Activated naive CD4-positive, alpha-beta T cell treated with anti-CD3 and anti-CD28 coated beads for 36 hours (primary cell): ENCODE measurements around the gene TMPRSS11B. TPM values are rescaled to one million over a fixed set of nuclear protein-coding genes. Genes with fewer than 3 reads are reported as not detected.
"Not testable (repeated sequence)": the region's sequence is repeated elsewhere in the genome, so short reads cannot be mapped to it uniquely, and the experiment has no call there.

Source experiments
- CTCF ChIA-PET: fragments of 350-600 bp; sonication (Branson Sonifier 250); formaldehyde crosslinking; loops from one replicate; lab custom pipeline; 2021; ENCODE audit warnings: antibody characterized with exemption; lab: Charles Lee
- DNase-seq: peaks from one replicate; pipeline ENCODE4 v3.0.0-alpha.2; 2020
- H3K27ac Mint-ChIP-seq: one replicate; pipeline ENCODE4 v1.8.0; 2021; ENCODE audit warnings: mild to moderate bottlenecking, mixed read lengths
- H3K27me3 Mint-ChIP-seq: one replicate; pipeline ENCODE4 v1.8.0; 2021; ENCODE audit warnings: low read depth, mixed read lengths
- H3K36me3 Mint-ChIP-seq: one replicate; pipeline ENCODE4 v1.8.0; 2021; ENCODE audit warnings: low read depth, mixed read lengths
- H3K4me1 Mint-ChIP-seq: one replicate; pipeline ENCODE4 v1.8.0; 2021; ENCODE audit warnings: low read depth, mixed read lengths
- H3K4me3 Mint-ChIP-seq: one replicate; pipeline ENCODE4 v1.8.0; 2021; ENCODE audit warnings: mild to moderate bottlenecking, moderate library complexity, mixed read lengths
- H3K9me3 Mint-ChIP-seq: one replicate; pipeline ENCODE4 v1.8.0; 2021; ENCODE audit warnings: mixed read lengths
- intact Hi-C: fragments of 100-400 bp; cut with micrococcal nuclease; formaldehyde crosslinking; loops from one replicate; pipeline ENCODE4 v1.15.1; 2023
- total RNA-seq, 2 experiments: library from RNA; stranded (reverse); gene quantifications; one replicate each; pipeline ENCODE4 v1.2.3, GENCODE V29; 2021

TMPRSS11B gene, protein sequence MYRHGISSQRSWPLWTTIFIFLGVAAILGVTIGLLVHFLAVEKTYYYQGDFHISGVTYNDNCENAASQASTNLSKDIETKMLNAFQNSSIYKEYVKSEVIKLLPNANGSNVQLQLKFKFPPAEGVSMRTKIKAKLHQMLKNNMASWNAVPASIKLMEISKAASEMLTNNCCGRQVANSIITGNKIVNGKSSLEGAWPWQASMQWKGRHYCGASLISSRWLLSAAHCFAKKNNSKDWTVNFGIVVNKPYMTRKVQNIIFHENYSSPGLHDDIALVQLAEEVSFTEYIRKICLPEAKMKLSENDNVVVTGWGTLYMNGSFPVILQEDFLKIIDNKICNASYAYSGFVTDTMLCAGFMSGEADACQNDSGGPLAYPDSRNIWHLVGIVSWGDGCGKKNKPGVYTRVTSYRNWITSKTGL
- not detected for total RNA-seq

DNA sequence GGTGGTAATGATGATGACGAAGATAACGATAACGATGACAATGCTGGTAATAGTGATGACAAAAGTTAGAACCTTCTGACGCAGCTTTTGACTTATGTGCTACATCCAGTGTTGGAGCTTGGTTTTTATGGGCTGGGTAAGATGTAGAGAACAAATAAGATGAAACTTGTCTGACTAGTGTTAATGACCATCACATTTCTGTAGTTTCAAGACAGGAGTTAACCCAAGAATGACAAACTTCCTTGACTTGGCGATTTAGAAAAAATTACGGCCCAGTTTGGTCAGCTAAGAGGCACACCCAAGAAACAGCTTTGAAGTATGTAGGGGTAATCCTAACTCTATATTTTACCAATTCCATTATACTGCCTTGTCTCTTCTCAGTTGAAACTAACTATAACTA lies at the start of gene TMPRSS11B:
Gene TMPRSS11B (minus strand): TSS at position 101 of the 400 bp plus-strand sequence. CDS start 136 bp downstream, outside the sequence.
- intact Hi-C loops = loop anchor here (5.0 to 10.0 kb wide), 4 partner anchors 483 to 1519 kb away; partner anchors contain the start of genes SULT1B1 and UBA6
- Mint-ChIP-seq H3K36me3 (no peaks in the 10 kb centered on the region), H3K27ac (no peak within 1 kb of the TSS), H3K27me3 (no peaks in the 10 kb centered on the region), H3K9me3 (peaks cover 2% of the 10 kb centered on the region), H3K4me1 (peaks cover 15% of the 10 kb centered on the region), H3K4me3 (no peak within 1 kb of the TSS)
- CTCF ChIA-PET = interaction anchor here (0.5 to 0.6 kb wide), 2 partner anchors 259 to 282 kb away, joined by 3 read pairs; no protein-coding TSS in a partner anchor
- DNase-seq = no peak

DNA sequence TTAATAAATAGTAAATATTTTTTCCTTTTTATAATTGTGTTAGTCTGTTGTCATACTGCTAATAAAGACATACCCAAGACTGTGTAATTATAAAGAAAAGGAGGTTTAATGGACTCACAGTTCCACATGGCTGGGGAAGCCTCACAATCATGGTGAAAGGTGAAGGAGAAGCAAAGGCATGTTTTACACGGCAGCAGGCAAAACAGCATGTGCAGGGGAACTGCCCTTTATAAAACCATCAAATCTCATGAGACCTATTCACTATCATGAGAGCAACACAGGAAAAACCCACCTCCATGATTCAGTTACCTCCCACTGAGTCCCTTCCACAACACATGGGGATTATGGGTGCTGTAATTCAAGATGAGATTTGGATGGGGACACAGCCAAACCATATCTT lies 45.8 kb upstream of the TMPRSS11B start:
- Mint-ChIP-seq H3K27ac (no peak overlapping the region), H3K4me1 (no peaks in the 10 kb centered on the region), H3K36me3 (peaks cover 2% of the 10 kb centered on the region), H3K9me3 (peaks cover 2% of the 10 kb centered on the region), H3K4me3 (no peak overlapping the region), H3K27me3 (peaks cover 3% of the 10 kb centered on the region)
- intact Hi-C loops = no loop called here
- CTCF ChIA-PET = no interaction called here
- no peak for DNase-seq

DNA sequence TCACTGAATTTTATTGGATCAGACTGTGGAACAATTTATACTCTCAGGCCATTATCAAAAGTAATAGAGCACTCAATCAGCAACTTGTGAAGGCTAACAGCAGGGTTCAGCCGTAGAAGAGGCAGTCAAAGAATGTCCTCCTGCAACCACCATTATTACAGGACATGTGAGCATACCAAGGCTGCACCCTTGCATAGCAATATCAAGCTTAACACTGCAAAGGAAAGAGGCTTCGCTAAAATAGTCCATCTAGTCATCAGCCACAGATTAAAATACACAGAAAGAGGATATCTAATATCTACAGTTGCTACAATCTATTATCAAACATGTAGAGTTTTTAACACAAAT lies 42.9 kb upstream of the TMPRSS11B start:
- intact Hi-C loops = no loop called here
- Mint-ChIP-seq H3K27me3 (peaks cover 3% of the 10 kb centered on the region), H3K4me1 (no peaks in the 10 kb centered on the region), H3K4me3 (no peak overlapping the region), H3K9me3 (peaks cover 2% of the 10 kb centered on the region), H3K27ac (no peak overlapping the region), H3K36me3 (peaks cover 2% of the 10 kb centered on the region)
- CTCF ChIA-PET = no interaction called here
- no peak for DNase-seq

DNA sequence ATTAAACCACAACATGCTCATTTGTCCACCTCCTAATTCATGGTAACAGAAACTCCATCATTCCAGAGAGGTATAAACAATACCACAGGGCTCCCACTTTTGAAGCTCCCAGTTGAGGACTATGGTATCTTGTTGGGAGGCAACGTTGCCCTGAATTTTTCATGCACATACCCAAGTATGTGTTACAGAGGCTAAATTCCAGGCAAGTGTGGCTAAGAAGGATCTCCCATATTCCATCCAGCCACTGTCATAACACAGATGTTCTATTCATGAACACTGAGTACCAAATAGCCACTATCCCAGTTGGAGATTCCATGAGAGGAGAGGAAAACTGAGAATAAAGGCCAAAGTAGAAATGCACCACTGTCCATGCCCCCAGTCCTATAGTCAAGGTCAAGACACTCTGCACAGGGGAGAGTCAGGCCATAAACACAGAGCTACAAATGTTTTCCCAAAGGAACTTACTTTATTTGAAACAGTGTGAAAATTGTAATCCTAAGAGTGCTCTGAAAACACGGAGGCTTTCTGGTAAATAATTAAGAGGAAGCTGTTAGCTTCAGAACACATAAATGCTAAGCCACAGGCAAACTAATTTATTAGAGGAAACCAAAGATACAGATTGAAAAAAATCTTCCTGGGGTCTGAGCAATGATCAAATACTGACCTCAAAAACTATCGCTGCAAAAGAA lies 42.4 kb upstream of the TMPRSS11B start:
- H3K27ac Mint-ChIP-seq = no peak overlapping the region
- peaks cover 2% of the 10 kb centered on the region for H3K36me3 Mint-ChIP-seq
- H3K4me3 Mint-ChIP-seq = no peak overlapping the region
- DNase-seq = no peak
- intact Hi-C loops = no loop called here
- H3K4me1 Mint-ChIP-seq = no peaks in the 10 kb centered on the region
- peaks cover 2% of the 10 kb centered on the region for H3K9me3 Mint-ChIP-seq
- peaks cover 3% of the 10 kb centered on the region for H3K27me3 Mint-ChIP-seq
- CTCF ChIA-PET = no interaction called here

DNA sequence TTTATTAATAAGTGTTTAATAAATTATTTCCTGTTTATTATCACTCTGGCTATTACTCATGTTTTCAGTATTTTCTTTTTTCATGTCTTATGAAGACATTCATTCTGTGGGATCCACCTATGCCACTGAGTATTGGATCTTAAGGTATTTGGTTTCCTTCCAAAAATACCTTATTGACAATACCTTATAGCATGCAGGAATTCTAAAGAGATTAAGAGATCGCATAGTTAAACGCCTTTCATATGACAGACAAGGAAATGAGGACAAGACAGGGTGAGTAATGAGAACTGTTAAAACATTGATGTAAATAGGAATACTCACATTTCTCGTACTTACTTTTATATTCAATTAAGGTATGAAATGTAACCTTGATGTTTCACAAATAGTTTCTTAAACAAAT lies 38.2 kb upstream of the TMPRSS11B start:
- Mint-ChIP-seq H3K9me3 (no peaks in the 10 kb centered on the region), H3K27me3 (peaks cover 3% of the 10 kb centered on the region), H3K36me3 (no peaks in the 10 kb centered on the region), H3K4me1 (no peaks in the 10 kb centered on the region), H3K27ac (no peak overlapping the region), H3K4me3 (no peak overlapping the region)
- DNase-seq = no peak
- CTCF ChIA-PET = no interaction called here
- intact Hi-C loops = no loop called here

DNA sequence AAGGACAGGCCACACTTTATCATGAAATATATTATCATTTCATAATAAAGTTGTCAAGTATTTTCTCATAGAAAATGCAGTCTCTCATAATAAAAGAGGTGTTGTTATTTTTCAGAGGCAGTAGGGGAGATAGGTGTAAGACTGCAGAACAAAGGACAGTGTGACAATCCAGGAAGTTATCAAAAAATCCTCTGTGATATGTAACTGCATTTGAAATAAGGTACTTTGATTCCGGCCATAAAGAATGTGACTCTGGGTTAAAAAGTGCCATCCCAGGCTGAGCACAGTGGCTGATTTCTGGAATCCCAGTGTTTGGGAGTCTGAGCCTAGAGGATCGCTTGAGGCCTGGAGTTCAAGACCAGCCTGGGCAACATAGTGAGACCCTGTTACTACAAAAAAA lies 37.6 kb upstream of the TMPRSS11B start:
- H3K9me3 Mint-ChIP-seq = no peaks in the 10 kb centered on the region
- CTCF ChIA-PET = no interaction called here
- intact Hi-C loops = no loop called here
- no peak overlapping the region for H3K27ac Mint-ChIP-seq
- DNase-seq = no peak
- no peaks in the 10 kb centered on the region for H3K4me1 Mint-ChIP-seq
- H3K36me3 Mint-ChIP-seq = no peaks in the 10 kb centered on the region
- H3K4me3 Mint-ChIP-seq = no peak overlapping the region
- no peaks in the 10 kb centered on the region for H3K27me3 Mint-ChIP-seq

DNA sequence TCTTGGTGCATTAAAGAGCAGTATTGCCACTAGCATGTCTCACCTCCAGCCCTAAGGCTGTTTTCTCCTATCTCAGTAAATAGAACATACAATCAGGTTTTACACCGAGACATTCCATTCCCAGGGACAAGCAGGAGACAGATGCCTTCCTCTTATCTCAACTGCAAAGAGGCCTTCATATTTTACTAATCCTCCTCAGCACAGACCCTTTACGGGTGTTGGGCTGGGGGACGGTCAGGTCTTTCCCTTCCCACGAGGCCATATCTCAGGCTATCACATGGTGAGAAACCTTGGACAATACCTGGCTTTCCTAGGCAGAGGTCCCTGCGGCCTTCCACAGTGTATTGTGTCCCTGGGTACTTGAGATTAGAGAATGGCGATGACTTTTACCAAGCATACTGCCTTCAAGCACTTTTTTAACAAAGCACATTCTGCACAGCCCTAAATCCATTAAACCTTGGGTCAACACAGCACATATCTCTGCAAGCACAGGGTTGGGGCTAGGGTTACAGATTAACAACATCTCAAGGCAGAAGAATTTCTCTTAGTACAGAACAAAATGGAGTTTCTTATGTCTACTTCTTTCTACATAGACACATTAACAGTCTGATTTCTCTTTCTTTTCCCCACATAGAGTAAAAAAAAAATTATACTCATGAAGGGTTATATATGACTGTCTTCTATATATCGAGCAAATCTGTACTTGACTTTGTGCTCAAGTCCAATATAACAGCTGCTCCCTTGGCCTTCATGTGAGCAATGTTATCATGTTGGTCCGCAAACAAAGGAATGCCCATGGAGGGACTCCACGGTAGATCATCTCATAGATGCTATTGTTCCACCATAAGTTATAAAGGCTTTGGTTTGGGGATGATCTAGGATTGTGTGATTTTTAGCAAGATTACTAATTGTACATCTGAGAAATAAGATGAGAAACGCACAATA lies 36.6 kb upstream of the TMPRSS11B start:
- not testable (repeated sequence) for H3K27me3 Mint-ChIP-seq, H3K4me1 Mint-ChIP-seq

DNA sequence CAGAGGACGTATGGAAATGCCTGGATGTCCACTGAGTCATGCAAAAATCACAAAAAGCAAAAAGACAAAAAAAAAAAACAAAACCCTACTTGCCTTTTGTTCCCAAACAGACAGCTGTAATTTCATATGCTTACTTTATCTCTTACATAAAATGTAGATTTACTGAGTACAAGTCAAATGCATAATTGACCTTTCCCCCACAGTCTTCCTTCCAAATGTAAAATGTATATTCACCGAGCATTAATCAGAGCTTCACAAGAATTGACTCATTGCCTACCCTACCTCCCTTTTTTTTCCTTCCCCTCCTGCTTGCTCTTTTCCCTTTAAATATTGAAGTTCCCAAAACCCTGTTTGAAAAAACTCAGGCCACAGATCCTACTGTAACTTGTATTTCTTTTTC lies 32.5 kb upstream of the TMPRSS11B start:
- DNase-seq = no peak
- H3K27me3 Mint-ChIP-seq = peaks cover 6% of the 10 kb centered on the region
- no peak overlapping the region for H3K27ac Mint-ChIP-seq
- H3K4me3 Mint-ChIP-seq = no peak overlapping the region
- no peaks in the 10 kb centered on the region for H3K4me1 Mint-ChIP-seq
- CTCF ChIA-PET = interaction anchor here (0.7 kb wide), 1 partner anchor 98 kb away, joined by 3 read pairs; no protein-coding TSS in a partner anchor
- intact Hi-C loops = loop anchor here (10.0 kb wide), 1 partner anchor 1607 kb away; no protein-coding TSS in a partner anchor
- no peaks in the 10 kb centered on the region for H3K36me3 Mint-ChIP-seq
- H3K9me3 Mint-ChIP-seq = no peaks in the 10 kb centered on the region

More for the DNA sequence above, 36.6 kb upstream of the TMPRSS11B start:
- CTCF ChIA-PET, H3K4me3 Mint-ChIP-seq, H3K9me3 Mint-ChIP-seq, H3K27ac Mint-ChIP-seq, intact Hi-C loops, H3K36me3 Mint-ChIP-seq, DNase-seq: not testable (repeated sequence)

DNA sequence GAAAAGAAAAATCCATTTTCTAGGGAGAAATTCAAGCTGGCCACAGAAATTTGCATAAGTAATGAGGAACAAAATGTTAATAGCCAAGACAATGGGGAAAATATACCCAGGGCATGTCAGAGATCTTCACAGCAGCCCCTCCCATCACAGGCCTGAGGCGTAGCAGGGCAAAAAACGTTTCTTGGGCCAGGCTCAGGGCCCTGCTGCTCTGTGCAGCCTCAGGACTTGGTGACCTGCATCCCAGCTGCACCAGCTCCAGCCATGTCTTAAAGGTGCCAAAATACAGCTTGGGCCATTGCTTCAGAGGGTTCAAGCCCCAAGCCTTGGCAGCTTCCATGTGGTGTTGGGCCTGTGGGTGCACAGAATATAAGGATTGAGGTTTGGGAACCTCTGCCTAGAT lies 32.1 kb upstream of the TMPRSS11B start:
- no peaks in the 10 kb centered on the region for H3K9me3 Mint-ChIP-seq
- CTCF ChIA-PET = interaction anchor here (0.7 kb wide), 1 partner anchor 98 kb away, joined by 3 read pairs; no protein-coding TSS in a partner anchor
- peaks cover 6% of the 10 kb centered on the region for H3K27me3 Mint-ChIP-seq
- no peak overlapping the region for H3K4me3 Mint-ChIP-seq
- H3K27ac Mint-ChIP-seq = no peak overlapping the region
- intact Hi-C loops = loop anchor here (10.0 kb wide), 1 partner anchor 1607 kb away; no protein-coding TSS in a partner anchor
- no peaks in the 10 kb centered on the region for H3K36me3 Mint-ChIP-seq
- no peaks in the 10 kb centered on the region for H3K4me1 Mint-ChIP-seq
- no peak for DNase-seq

DNA sequence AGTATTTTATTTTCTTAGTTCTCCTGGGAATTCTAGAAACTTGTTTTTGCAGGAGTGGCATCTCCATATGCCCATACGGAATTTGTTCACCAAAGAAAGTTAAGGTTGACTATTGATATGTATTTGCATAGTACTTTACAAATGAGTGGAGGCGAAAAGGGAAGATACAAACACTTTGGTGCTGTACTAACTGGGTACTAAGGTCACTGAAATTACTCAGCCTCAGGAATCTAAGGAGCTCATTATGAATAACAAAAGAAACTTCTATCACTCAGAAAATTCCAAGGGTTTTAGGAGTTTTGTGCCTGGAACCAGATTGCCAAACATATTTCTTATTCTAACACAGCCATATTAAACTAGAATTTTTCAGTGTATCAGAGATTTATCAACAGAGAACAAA lies 27.4 kb upstream of the TMPRSS11B start:
- no peaks in the 10 kb centered on the region for H3K36me3 Mint-ChIP-seq
- no peak overlapping the region for H3K4me3 Mint-ChIP-seq
- H3K27ac Mint-ChIP-seq = no peak overlapping the region
- H3K4me1 Mint-ChIP-seq = peaks cover 2% of the 10 kb centered on the region
- no peak for DNase-seq
- H3K9me3 Mint-ChIP-seq = no peaks in the 10 kb centered on the region
- CTCF ChIA-PET = interaction anchor here (0.6 to 2.4 kb wide), 8 partner anchors 12 to 442 kb away, joined by 3 to 58 read pairs (median 4); no protein-coding TSS in a partner anchor
- peaks cover 6% of the 10 kb centered on the region for H3K27me3 Mint-ChIP-seq
- intact Hi-C loops = loop anchor here (1.0 to 10.0 kb wide), 4 partner anchors 103 to 1612 kb away; no protein-coding TSS in a partner anchor

DNA sequence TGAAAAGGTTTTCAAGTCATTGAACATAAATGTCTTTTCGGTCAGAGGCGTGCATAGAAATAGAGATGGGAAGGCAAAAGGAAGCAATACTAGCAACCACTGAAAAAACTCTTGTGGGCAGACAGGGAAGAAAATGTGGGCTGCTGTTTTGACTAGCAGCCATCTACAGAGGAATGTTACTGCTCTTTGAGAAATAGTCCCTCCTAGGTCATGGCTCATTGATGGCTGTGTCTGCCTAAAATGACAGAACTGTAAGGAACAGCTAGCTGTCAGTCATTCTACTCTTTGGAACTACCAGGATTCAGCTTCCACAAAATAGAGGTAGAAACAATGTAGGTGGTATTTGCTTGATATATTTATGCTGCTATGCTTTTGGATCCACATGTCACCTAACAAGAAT lies 26.9 kb upstream of the TMPRSS11B start:
- no peaks in the 10 kb centered on the region for H3K9me3 Mint-ChIP-seq
- CTCF ChIA-PET = interaction anchor here (0.7 to 2.4 kb wide), 15 partner anchors 8 to 157 kb away, joined by 3 to 58 read pairs (median 4); no protein-coding TSS in a partner anchor
- H3K4me3 Mint-ChIP-seq = peak overlapping the region; percentile 30

More for the DNA sequence above, 26.9 kb upstream of the TMPRSS11B start:
- peaks cover 7% of the 10 kb centered on the region for H3K4me1 Mint-ChIP-seq
- intact Hi-C loops = loop anchor here (1.0 to 10.0 kb wide), 4 partner anchors 104 to 1612 kb away; no protein-coding TSS in a partner anchor
- no peak for DNase-seq
- H3K36me3 Mint-ChIP-seq = no peaks in the 10 kb centered on the region
- H3K27me3 Mint-ChIP-seq = peaks cover 6% of the 10 kb centered on the region
- no peak overlapping the region for H3K27ac Mint-ChIP-seq
